GM18520 (cell line): Measurements from ENCODE around the gene DNAJB8.

Source experiments
- ATAC-seq: cut with Tn5 transposase; IDR thresholded peaks from one replicate; pipeline ENCODE4 v1.9.1; 2021; ENCODE audit not compliant: unreplicated experiment

DNAJB8 gene

DNA sequence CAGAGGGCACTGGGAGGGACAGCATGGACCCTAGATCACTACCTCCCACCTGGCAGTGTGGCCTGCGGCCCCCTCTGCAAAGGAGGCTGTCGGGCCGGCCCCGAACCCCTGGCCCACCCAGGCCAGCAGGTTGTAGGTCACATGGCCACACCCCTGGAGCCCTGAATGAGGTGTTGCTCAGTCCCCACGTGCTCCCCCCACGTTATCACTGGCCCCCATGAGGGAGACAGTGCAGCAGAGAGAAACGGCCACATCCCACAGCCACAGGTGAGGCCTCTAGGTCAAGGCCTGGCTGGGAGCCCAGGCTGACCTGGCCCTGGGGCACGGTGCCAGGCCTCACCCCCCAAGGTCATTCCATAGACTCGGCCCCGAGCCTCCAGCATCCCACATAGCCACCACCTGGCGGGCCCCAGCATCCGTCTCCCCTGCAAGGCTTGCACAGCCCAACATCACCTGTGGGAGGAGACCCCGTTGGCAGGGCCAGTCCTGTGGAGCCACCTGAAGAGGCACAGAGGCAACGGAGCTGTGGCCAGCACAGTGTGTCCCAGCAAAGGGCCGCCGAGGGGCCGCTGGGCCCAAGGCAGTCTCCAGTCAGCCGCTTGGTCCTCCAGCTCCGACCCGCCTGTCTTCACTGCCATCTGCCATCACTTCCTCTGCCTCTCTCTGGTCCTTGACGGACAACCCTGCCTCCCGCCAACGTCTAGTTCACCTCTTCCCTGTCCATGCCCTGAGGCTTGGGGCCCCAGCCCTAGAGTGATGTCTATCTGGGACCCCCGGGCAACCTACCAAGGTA is 53.1 kb downstream of the DNAJB8 start:
- no peak for ATAC-seq

DNA sequence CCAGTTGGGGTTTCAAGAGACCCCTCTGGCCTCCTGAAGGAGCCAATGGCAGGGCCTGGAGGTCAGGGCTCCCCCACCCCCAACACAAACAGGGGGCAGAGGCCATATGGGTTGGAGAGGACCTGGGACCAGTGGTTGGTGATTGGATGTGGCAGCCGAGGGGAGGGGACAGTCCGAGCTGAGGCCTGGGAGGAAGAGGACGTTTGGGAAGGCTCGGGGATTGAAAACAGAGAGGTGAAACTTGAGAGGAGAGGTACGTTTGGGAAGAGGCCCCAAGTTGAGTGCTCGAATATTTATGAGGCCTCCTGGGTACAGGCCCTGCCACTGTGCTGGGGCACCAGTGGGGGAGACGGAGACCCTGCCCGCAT is 53.7 kb downstream of the DNAJB8 start:
- ATAC-seq = no peak
